ENCODE data around the gene EXOSC5. TPM values are rescaled to one million over a fixed set of nuclear protein-coding genes. Genes with fewer than 3 reads are reported as not detected.

EXOSC5 gene
- total and polyA plus RNA-seq, 9 of the 15 experiments (the other 6 are each of a cell fraction or from before 2014, with no cell fraction given): 10.9 to 75.5 (median 37.8) TPM

- no peak for TF ChIP-seq POLR3G (IDR thresholded peaks at IDR 0.05; ENCODE audit: extremely low read depth, insufficient read length, insufficient replicate concordance)
- TF ChIP-seq ZNF511 (CRISPR knock-in tag; IDR thresholded peaks at IDR 0.05): no peak
- TF ChIP-seq ATF7 (IDR thresholded peaks at IDR 0.05): no peak
- TF ChIP-seq TAF1 (IDR thresholded peaks at IDR 0.05; ENCODE audit: control insufficient read depth, extremely low read depth, insufficient read depth, low read length, severe bottlenecking): no peak
- no peak for TF ChIP-seq ERF (CRISPR knock-in tag; IDR thresholded peaks at IDR 0.05)
Measured at GRCh38 chr19:41403181-41403970, 6.2 kb upstream of the EXOSC5 start (continued).

- ChIA-PET CTCF (ENCODE audit: low intra/inter-chr PET ratio) (no interaction called here), POLR2A (interaction anchor here (0.6 kb wide), 1 partner anchor 23 kb away, joined by 3 read pairs; no protein-coding TSS in a partner anchor)
- no peak overlapping the region for H3K4me3 ChIP-seq
- DNase-seq (ENCODE audit: extremely low read depth in 1 of 4, low spot score in 3 of 4) (no peak), ATAC-seq (no peak), FAIRE-seq (no peak)
- no peaks in the 10 kb centered on the region for H3K36me3 ChIP-seq (ENCODE audit: control insufficient read depth, insufficient read depth, low read length)
- H3K4me2 ChIP-seq (ENCODE audit: insufficient read depth, low read length): no peak overlapping the region
- H3K4me1 ChIP-seq (replicated peaks in 1 of 2; ENCODE audit: control insufficient read depth in 2 of 2, insufficient read depth in 2 of 2, low read length in 2 of 2): peaks cover 5 to 6% of the 10 kb centered on the region in 2 experiments; a peak in 3 of 5 replicates
- 55% methylated on average over 3 of the region's 3 CpGs for WGBS (ENCODE audit: insufficient coverage, low coverage, missing lambda C conversion rate)
- no peak overlapping the region for H3K9ac ChIP-seq (ENCODE audit: insufficient read depth in 1 of 2, low read depth in 2 of 2, low read length in 2 of 2)
- H3K9me3 ChIP-seq (replicated peaks; ENCODE audit: control insufficient read depth, insufficient read depth, low read depth, low read length): no peaks in the 10 kb centered on the region
- no peak overlapping the region for H2AFZ ChIP-seq (ENCODE audit: low read depth, low read length)
- peaks cover 19% of the 10 kb centered on the region for H3K79me2 ChIP-seq (ENCODE audit: control insufficient read depth, insufficient read depth, low read length)
- H3K27me3 ChIP-seq (ENCODE audit: control insufficient read depth in 2 of 2, insufficient read depth in 2 of 2, low read length in 2 of 2): no peaks in the 10 kb centered on the region
- H3K27ac ChIP-seq (ENCODE audit: extremely low read depth, low read depth, low read length): no peak overlapping the region
- no peaks in the 10 kb centered on the region for H3K9me1 ChIP-seq (ENCODE audit: control insufficient read depth, insufficient read depth, low read length)
- no TSS peak for BruUV-seq (replicated peaks)
- in situ Hi-C loops (cut with MboI) (no loop called here), intact Hi-C loops (cut with micrococcal nuclease) (no loop called here)
- no peaks in the 10 kb centered on the region for H4K20me1 ChIP-seq (replicated peaks; ENCODE audit: control insufficient read depth, insufficient read depth, low read length)
- TF ChIP-seq HNRNPH1 (optimal IDR thresholded peaks at IDR 0.05; ENCODE audit: low read depth, low read length) (no peak), CHD4 (IDR thresholded peaks at IDR 0.05; ENCODE audit: insufficient read depth, insufficient replicate concordance, low read depth, low read length, poor library complexity, severe bottlenecking) (no peak), EHMT2 (IDR thresholded peaks at IDR 0.05) (no peak), BACH1 (tag; IDR thresholded peaks at IDR 0.05) (no peak), BMI1 (IDR thresholded peaks at IDR 0.05; ENCODE audit: low read length) (no peak), ZNF75A (CRISPR knock-in tag; IDR thresholded peaks at IDR 0.05) (no peak), MTA2 (IDR thresholded peaks at IDR 0.05; ENCODE audit: low read depth) (no peak), SIN3A (IDR thresholded peaks at IDR 0.05; ENCODE audit: borderline replicate concordance in 2 of 2, control insufficient read depth in 1 of 2, low read depth in 2 of 2, low read length in 2 of 2) (no peak), XRCC4 (IDR thresholded peaks at IDR 0.05; ENCODE audit: extremely low read depth, insufficient read depth, insufficient read length) (no peak), ZNF584 (CRISPR knock-in tag; IDR thresholded peaks at IDR 0.05; ENCODE audit: low read depth) (no peak), ARID3A (IDR thresholded peaks at IDR 0.05; ENCODE audit: borderline replicate concordance, low read depth, low read length) (no peak), ZNF3 (CRISPR knock-in tag; IDR thresholded peaks at IDR 0.05) (no peak), ZNF24 (IDR thresholded peaks at IDR 0.05) (no peak)
Measured at GRCh38 chr19:41402010-41402409, 4.9 kb upstream of the EXOSC5 start.
